M059J (cell line): ENCODE results near the gene IGSF8. TPM values are rescaled to one million over a fixed set of nuclear protein-coding genes. Genes with fewer than 3 reads are reported as not detected.

Experiments used
- DNase-seq: peaks from one replicate; pipeline ENCODE4 v3.0.0-alpha.2; 2012; ENCODE audit warnings: low read depth
- total RNA-seq: library from RNA; depleted of rRNA; stranded (reverse); fragments of >200 nt; shearing (Covaris generic); gene quantifications from 2 replicates; pipeline ENCODE4 v1.2.3, GENCODE V29; 2014

Gene IGSF8
- total RNA-seq, 1 experiment from 2014 or later = 29.9 TPM

DNA sequence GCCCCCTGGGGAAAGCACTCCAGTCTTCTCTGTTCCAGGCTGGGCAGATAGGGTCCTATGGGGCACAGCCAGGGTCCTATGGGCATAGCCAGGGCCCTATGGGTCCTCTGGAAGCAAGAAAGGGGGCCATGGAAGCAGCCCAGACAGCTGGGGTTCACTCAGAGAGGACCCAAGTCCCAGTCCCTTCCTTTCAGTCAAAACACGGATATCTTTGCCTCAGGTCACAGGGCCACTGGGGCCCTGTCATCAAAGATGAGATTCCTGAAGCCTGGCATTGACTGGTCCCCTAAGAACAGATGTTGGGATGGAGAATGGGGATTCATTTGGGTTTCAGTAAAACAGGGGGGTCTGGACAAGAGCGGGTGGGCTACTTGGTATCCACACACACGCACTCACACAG, 8.5 kb downstream of the IGSF8 start:
- DNase-seq = no peak

DNA sequence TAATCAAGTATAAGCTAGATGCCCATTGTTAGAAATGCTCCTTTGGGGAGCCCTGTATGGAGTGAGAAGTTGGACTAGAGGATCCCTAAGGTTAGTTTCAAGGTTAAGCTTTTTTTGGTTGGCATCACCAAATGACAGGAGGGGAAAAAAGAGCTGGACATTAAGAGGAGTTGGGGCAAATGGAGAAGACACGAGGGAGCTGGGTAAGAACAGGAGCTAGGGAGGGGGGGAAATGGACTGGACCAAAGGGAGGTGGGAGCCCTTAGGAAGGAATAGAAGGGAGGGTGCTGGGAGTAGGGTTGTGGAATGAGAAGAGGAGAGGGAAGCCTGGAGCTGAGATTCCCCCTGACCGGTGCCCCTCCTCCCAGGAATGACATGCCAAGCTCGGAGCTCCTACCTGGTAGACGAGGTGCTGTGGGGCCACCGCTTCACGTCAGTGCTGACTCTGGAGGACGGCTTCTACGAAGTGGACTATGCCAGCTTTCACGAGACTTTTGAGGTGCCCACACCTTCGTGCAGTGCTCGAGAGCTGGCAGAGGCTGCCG, 11.2 kb downstream of the IGSF8 start:
- DNase-seq = no peak

DNA sequence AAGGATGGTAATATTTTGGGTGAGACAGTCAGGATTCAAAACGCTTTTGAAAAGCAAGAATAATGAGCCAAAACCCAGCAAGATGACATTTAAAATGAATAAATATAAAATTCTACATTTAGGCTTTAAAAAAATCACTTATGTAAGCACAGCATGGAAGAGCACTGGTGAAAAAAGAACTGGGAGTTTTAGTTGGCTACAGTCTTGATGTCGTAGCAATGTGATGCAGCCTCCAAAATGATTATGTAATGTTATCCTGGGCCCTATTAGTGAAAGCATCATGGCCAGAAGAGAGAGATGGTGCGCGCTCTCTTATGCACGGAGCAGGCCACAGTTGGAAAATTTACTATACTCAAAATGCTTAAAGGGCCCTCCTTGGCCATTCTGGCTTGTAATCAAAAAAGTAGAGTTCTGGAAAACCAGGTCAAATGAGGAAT, 11.9 kb downstream of the IGSF8 start:
- DNase-seq = no peak

DNA sequence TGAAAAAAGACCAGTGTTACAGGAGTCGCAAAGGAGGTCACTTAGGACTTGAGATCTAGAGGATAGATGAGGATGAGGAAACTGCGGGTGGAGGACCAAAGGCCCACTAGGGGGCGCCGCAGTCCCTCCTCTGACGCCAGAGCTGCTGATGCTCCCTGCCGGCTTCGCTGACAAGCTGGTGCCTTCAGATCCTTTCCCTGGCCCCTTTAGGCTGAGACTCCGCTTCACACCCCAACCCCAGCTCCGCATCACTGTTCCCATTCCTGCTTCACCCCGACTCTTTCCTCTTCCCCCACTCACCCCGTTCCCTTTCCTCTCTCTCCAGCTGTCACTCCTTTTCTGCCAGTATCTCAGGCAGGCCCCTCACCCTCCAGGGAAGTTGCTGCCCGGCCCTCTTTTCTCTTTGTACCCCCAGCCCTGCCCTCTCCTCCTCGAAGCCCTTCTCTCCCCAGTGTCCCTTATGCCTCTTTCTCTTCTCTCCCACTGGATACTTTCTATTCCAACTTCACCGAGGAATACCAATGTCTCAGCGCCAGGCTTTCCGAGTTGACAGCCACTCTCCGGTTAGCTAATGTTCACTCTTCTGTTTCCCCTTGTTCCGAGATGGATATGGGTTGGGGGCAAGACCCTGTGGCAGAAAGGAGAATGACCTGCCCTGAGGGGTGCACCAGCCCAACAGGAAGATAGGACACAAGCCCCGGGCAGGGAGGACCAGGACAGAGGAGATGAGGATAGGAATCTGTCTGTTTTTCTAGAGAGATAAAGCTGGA, 12.5 kb downstream of the IGSF8 start:
- DNase-seq = peak; percentile 58

DNA sequence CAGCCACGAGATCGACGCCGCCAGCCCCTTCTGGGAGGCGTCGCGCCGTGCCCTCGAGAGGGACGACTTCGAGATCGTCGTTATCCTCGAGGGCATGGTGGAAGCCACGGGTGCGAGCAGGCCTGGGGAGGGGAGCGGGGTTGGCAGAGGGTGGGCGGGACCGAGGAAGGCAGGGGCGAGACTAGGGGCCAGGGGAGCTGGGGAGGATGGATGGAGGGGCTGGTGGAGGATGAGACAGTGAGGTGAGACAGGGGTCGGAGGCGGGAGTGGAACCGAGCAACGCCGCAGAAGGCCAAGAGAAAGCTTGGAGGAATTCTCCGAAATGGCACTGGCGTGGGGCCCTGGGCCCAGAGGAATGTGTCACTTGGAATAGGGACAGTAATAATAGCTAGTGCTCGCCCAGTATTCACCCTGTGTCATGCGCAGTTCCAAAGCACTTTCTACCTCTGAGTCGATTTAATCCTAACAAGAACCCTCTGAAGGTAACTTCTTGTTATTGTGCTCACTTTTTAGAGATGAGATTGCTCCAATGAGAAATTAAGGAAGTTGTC, 13.6 kb downstream of the IGSF8 start:
- no peak for DNase-seq

DNA sequence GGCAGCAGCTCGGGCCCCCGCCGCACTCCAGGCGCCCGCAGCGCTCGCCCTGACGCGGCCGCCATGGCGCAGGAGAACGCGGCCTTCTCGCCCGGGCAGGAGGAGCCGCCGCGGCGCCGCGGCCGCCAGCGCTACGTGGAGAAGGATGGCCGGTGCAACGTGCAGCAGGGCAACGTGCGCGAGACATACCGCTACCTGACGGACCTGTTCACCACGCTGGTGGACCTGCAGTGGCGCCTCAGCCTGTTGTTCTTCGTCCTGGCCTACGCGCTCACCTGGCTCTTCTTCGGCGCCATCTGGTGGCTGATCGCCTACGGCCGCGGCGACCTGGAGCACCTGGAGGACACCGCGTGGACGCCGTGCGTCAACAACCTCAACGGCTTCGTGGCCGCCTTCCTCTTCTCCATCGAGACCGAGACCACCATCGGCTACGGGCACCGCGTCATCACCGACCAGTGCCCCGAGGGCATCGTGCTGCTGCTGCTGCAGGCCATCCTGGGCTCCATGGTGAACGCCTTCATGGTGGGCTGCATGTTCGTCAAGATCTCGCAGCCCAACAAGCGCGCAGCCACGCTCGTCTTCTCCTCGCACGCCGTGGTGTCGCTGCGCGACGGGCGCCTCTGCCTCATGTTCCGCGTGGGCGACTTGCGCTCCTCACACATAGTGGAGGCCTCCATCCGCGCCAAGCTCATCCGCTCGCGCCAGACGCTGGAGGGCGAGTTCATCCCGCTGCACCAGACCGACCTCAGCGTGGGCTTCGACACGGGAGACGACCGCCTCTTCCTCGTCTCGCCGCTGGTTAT, 14.2 kb downstream of the IGSF8 start:
- DNase-seq = no peak

DNA sequence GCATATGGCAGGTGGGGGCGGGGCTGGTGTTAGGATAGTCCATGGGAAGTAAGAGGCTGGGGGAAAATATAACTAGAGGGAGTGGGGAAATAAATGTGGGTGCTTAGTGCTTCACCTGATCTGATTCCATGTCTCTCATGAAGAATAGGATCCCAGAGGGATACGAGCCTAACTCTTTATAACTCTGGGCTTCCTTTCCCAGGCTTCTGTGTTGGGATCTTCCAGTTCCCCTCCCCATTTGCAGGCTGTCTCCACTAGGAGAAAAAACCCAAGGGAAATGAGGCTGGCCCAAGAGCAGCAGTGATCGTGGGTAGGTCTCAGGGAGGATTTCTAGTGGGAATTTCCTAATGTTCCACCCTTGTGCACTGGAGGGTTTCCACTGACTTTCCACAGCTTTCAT, 15.5 kb downstream of the IGSF8 start:
- no peak for DNase-seq

DNA sequence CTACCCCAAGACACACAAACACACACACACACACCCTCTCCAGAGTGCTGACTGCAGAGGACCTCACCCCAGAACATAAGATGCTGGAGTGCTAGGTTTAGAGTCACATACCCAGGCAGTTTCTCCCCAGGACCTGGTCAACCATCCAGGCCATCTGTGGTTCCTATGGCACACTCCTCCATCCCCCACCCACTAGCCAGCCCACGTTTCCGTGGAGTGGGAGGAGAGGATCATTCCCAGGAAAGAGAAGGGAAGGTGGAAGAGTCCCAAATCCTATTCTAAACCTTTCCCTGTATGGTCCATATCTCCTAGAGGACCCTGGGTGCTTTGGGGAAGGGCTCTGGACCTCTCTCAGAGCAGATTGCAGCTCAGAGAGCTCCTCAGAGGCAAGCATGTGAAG, 15.9 kb downstream of the IGSF8 start:
- DNase-seq = no peak

DNA sequence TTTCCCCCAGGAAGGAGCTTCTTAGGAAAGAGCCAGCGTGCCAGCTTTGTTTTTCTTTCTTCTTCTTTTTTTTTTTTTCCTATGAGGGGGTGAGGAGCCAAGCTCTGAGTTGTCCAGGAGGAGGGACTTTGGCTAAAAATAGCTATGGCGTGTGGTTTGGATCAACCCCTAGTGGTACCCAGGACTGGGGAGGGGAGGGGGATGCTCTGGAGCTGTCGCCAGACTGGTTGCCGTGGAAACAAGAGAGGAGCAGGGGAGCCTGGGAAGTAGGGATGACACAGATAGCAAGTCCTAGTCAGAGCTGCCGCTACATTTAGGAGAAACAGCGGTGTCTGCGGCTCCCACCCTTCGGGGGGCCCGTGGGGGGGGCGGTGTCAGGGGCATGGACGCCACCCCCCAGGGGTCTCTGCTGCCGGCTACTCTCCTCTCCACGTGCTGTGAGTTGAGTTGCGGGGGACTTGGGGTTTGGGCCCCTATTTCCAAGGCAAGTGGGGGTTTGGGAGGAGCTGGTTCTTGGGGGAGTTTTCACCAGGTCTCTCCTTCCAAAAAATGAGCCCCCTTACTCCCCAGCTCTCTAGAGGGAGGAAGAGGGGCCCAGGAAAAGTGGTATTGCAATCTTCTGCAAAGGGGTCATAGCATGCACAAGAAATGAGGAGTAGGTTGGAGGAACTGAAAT, 17.0 kb downstream of the IGSF8 start, which contains the start of gene KCNJ9:
KCNJ9 (plus strand) TSS at position 278 of the 676 bp plus-strand sequence. CDS start 2,493 bp downstream, outside the sequence.
- peak; percentile 20 for DNase-seq

DNA sequence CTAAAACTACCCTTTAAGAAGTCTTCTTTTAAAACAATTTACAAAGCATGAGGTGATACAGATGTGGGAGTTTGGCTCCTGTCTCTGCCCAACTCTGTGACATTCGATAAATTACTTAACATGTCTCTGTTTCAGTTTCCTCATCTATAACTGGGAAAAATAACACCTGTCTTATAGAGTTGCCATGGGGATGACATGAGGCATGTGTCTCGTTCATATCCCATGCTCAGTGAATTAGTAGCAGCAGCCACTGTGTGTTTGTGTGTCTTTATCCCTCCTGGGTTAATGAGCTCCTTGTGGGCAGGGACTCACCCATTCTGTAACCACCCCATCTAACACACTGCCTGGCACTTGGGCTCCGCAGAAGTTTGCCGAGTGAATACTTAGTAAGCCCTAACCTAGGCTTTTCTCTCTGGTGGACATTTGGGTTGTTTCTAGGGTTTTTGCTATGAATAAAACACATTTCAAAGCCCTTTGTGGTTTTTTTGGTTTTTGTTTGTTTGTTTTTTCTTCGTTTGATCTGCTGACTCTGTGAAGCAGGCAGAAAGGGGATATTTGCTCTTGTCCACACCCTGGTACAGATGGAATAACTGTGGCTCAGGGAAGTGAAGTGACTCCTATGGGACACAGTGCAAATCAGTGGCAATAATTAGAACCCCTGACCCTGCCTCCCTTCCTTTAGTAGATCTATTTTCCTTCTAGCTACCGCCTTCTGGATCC, 17.9 kb downstream of the IGSF8 start:
- no peak for DNase-seq

DNA sequence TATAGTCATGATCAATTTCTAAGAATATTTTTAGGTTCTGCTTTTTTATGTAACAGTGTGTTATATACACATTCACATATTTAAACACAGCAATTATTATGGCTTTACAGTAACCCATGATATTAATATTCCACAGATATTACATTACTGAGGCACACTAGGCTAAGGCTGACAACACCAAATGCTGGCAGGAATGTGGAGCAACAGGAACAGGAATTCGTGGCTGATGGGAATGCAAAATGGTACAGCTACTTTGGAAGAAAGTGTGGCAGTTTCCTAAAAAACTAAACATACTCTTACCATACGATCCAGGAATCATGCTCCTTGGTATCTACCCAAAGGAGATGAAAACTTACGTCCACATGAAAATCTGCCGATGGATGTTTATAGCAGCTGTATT, 19.0 kb downstream of the IGSF8 start:
- DNase-seq = no peak

DNA sequence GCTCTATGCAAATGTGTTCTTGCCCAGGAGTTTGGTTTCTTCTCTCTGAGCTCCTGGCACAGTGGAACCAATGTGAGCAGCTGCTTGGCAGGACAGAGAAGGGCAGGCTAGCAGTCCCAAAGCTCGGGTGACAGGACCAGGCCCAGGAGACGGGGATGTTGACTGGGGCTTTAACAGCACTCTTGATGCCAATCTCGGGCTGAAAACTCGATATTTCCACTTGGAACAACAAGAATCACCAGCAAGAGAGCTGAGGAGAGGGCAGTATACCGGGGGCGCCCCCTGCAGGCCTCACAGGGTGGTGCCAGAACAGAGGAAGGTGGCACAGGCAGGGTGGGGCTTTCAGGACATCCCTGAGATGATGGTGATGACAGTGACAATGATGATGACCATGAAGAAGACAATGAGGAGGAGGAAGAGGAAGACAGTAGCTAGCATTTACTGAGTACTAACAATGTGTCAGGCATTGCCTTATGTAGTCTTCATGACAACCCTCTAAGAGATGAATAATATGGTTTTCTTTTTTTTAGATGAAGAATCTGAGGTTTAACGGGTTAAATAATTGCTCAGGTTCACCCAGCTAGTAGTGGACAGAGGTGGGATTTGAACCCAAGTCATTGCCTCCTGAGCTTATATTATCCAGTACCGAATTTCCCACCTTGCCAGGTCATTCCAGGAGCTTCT, 19.8 kb downstream of the IGSF8 start:
- DNase-seq = peak; percentile 30

DNA sequence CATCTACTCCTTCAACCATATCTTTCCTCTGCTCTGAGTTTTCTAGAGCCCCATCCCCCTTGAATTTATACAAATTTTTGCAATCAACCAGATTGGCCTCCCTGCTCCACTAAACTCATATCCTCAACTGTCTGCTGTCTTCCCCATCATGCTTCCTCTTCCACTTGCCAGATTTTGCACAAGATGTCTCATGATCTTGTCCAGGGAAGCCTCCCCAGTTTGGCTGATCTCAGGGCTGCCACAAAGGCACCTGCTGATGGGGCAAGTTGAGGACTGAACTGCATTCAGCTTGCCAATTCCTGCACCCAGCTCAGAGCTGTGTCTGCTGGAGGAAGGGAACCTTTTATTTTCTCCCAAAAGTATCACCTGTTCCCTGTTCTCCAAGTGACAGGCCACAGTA, 20.9 kb downstream of the IGSF8 start:
- no peak for DNase-seq

DNA sequence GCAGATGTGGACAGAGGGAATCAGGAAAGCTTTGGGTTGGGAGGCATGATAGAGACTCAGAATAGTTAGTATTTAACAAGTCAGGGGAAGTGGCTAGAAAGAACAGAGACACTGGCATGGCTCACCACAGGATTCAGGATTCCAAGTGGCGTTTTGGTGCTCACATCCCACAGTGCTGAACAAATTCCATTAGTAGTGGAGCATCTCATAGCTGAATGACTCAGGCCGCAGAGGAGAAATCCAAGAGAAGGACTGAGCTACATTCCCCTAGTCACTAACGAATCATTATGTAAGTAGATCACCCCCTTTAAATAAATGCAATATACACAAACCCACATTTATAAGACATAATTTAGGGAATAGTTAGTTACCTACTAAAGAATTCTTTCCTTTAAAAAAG, 22.1 kb downstream of the IGSF8 start:
- DNase-seq = peak; percentile 16

DNA sequence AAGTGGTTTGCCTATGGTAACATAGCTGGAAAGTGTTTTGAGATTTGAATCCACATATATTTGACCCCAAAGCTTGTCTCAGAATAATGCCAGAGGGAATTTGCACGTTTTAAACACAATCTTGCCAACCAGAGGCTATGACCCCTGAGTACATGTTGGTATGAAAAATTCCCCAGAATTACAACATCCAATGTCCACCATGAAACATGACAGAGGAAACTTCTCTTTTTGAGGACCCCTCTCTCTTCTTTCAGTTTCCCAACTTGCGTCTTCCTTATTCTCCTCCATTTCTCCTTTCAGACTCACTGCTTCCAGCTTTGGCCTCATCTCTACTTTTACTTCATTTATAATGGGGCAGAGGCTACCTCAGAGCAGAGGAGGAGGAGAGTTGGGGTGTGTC, 22.6 kb downstream of the IGSF8 start:
- DNase-seq = no peak

DNA sequence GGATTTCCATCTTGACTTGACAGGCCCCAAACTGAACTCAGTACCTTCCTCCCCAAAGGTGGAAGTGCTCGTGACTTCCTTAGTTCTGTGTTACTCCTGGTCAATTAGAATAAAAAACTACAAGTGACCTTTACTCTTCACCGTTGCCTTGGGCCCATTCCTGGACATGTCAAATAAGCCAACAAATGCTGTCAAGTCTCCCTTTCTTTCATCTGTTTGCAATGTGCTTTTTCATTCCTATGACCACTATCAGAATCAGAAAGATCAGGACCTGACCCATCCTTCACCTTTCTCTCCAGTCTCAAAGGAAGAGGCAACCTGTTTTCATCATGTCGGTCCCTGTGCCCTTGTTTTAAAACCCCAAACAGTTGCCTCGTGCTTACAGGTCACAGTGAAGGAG, 23.6 kb downstream of the IGSF8 start:
- no peak for DNase-seq

DNA sequence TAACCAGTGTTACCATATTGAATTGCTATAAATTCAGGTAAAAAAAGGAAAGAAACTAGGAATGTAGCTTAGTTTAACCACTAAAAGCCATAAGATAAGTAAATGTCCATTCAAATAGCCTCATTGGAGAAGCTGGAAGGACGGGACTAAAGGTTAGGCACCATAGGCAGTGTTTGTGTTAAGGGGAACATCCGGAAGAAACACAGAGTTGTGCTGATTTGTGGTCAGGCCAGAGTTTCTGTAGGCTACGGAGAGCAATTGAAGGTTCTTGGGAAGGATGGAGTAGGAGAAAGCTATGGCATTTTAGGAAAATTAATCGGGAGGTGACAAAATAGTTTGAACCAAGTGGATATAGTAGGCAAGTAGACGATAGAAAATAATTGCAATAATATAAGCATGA, 27.1 kb downstream of the IGSF8 start:
- DNase-seq = no peak

DNA sequence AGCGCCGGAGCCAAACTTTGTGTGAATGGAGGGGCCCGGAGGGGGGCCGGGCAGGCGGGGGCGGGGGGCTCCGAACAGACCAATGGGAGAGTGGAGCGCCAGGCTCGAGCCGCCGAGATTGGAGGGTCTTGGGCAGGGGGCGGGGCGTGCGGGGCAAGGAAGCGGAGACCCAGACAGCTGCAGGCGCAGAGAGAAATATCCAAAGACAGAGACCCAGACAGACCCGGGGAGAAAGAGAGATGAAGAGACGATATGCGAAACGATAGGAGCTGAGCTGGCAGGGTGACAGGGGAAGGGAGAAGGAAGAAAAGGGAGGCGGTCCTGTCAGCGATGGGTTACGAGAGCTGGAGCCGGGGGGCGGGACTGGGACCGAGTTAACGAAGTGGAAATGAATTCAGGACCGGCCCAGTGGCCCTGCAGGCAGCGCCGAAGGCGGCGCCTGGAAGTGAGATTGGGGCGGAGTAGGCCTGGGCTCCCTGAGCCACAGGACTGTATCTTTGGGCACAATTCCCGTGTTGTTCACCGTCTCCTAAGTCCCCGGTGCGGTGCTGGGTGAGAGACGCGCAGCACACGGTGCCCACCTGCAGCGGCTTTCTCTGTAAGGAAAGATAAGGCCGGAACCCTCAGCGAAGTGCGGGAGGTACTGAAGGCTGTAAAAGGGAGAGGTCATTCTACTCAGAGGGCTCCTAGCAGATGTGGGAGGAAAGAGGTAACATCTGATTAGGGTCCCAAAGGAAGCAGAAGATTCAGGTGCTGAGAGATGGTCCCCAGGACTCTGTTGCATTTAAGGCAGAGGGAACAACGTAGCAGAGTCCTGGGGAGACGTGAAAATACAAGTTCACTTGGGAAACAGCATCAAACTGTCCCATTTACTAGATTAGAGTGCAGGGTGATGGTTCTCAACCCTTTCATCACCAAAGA, 27.9 kb downstream of the IGSF8 start:
- DNase-seq = peak; percentile 31

DNA sequence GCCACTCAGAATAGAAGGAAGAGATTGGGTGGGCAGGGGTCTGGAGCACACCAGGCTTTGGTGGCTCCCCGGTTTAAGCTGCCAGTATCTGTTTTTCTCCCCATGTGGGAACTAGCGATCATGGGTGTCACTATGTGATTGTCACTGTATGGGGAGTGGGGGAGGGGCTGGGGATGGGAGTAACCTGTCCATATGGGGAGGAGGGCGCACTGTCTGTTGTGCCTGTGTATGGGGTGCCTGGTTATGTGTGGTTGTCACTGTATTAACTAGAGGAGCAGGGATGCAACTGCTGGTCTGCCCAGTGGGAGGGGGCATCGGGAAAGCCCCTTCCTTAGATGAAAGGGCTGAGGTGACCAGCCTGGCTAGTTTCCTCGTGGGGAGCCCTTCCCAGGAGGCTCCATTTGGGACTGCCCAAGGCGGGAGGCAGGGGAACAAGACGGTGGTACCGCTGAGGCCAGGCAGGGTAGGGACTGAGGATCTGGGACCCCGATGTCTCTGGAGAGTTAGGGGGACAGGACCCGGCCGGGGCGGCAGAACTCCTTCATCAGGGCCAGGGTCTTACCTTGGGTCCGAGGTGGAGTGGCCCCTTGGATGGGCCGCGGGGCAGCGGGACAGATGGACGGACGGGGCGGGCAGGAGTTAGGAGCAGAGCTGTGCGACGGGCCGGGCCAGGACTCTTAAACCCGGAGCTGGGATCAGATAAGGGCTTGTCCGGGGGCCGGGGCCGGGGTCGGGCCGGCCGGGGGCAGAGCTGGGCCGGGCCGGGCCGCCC, 28.8 kb downstream of the IGSF8 start, which contains the start of gene KCNJ10:
KCNJ10 (minus strand) TSS at position 701 of the 772 bp plus-strand sequence. CDS start 27,628 bp downstream, outside the sequence.
- no peak for DNase-seq
